Heart right ventricle (tissue), 16 donors: ENCODE data around the gene IRX2. TPM values are rescaled to one million over a fixed set of nuclear protein-coding genes. Genes with fewer than 3 reads are reported as not detected.

Experiments
- ATAC-seq, 8 donors: fragments of 200-7000 bp; cut with Tn5 transposase; one replicate each; pipeline ENCODE4 v1.9.1; 2020; ENCODE audit warnings: mild to moderate bottlenecking in 8 of 8, moderate library complexity in 8 of 8, moderate number of reproducible peaks in 1 of 8
- DNase-seq, 2 donors: peaks; one replicate each; pipeline ENCODE4 v3.0.0-alpha.2; 2020
- H3K27ac ChIP-seq, 10 donors: fragments of 200-600 bp; sonication (generic) in 2 of 10; one replicate each; pipeline versions ENCODE4 v1.5.0 to v1.8.0; 2020 to 2022; ENCODE audit warnings: mild to moderate bottlenecking in 3 of 10
- H3K27me3 ChIP-seq, 7 donors: fragments of 200-600 bp; one replicate each; pipeline ENCODE4 v1.8.0; 2021 to 2022; ENCODE audit warnings: mild to moderate bottlenecking in 2 of 7
- H3K36me3 ChIP-seq, 9 donors: fragments of 200-600 bp; sonication (generic) in 1 of 9; one replicate each; pipeline versions ENCODE4 v1.5.0 to v1.8.0; 2020 to 2022; ENCODE audit warnings: mild to moderate bottlenecking in 2 of 9
- H3K4me1 ChIP-seq, 9 donors: fragments of 200-600 bp; sonication (generic) in 1 of 9; one replicate each; pipeline versions ENCODE4 v1.5.0 to v1.8.0; 2020 to 2022; ENCODE audit warnings: mild to moderate bottlenecking in 4 of 9
- H3K4me3 ChIP-seq, 10 donors: fragments of 200-600 bp; sonication (generic) in 2 of 10; one replicate each; pipeline versions ENCODE4 v1.5.0 to v1.8.0; 2020 to 2022; ENCODE audit warnings: mild to moderate bottlenecking in 7 of 10, moderate library complexity in 2 of 10
- H3K9me3 ChIP-seq, 11 donors: fragments of 200-600 bp in 10 of 11; sonication (generic) in 2 of 11; one replicate each; pipeline versions ENCODE4 v1.5.0 to v1.8.0; 2013 to 2022; ENCODE audit warnings: mild to moderate bottlenecking in 2 of 11, control low read depth in 1 of 11, moderate library complexity in 1 of 11
- WGBS, 2 donors: extraction: QIAGEN DNeasy Blood & Tissue Kit; methylation state at CpG; one replicate each; pipeline ENCODE4 v1.1.7; 2013; ENCODE audit warnings: inconsistent platforms in 1 of 2; 5-methylcytosine and 5-hydroxymethylcytosine counted together
- intact Hi-C, 10 donors: fragments of 100-400 bp; cut with DNase I; formaldehyde crosslinking; loops; one replicate each; pipeline versions ENCODE4 v1.11.1 to v1.14.2; 2022
- polyA plus RNA-seq, 2 donors: library from polyadenylated mRNA; stranded (reverse); fragments of 200-250 nt; gene quantifications; one replicate each; pipeline ENCODE4 v1.2.3, GENCODE V29; 2013
- total RNA-seq, 10 donors: library from RNA; stranded (reverse); fragmentation: NEBNext Ultra II Directional in 3 of 10; extraction: Animal tissue kit (Norgen Biotek cat#: 25700) in 3 of 10; gene quantifications; one replicate each; pipeline versions ENCODE4 v1.2.1 to v1.2.4, GENCODE V29; 2021 to 2023
- TF ChIP-seq, protein P1 (sequence below), 9 donors: fragments of 200-600 bp; sonication (generic) in 2 of 9; IDR thresholded peaks; one replicate each; pipeline versions ENCODE4 v1.5.0 to v1.8.0; 2021 to 2022; ENCODE audit warnings: antibody characterized with exemption in 9 of 9, mild to moderate bottlenecking in 5 of 9, moderate library complexity in 1 of 9
- donor health status: Arrhythmogenic right ventricular cardiomyopathy.
- donor health status: ischemic (EF 13 %, LVEDD 7.1; RV severe dilation, severe dysfunction).
- donor health status: healthy with polysubstance abuse.
- donor health status: DM: no; HTN: yes; CAD: no.
- donor health status: DM: no; HTN: no; CAD: no.
- donor health status: ischemic (EF 25% LVEDD 6.9; RV normal size, moderate dysfunction).
- donor health status: ischemic (EF 25% LVEDD 5.7; RV mildly dilated, moderate dysfunction).
- donor health status: healthy.
- donor health status: DM: yes; HTN: yes; CAD: no.
- donor health status: Ischemic cardiomyopathy.
- donor health status: ischemic (EF 35%, LVEDD 5.7; RV mildly dilated, moderate dysfunction).
- donor health status: nonischemic (EF 11% LVEDD 7.7; RV severe dilation, severe dysfunction).
- donor health status: DM: yes; HTN: yes; CAD: no.
- donor health status: PGD.
- donor health status: ischemic (EF 29% LVEDD 5.4; RV normal size, mild dysfunction).
- donor health status: nonischemic (EF 23%, LVEDD 6.1; RV moderate dilation, normal function).

The IRX2 gene
- total and polyA plus RNA-seq, 12 donors: 0.09 to 6.4 (median 1.3) TPM

- ATAC-seq (no peak), DNase-seq (no peak)
- no peaks in the 10 kb centered on the region for H3K4me1 ChIP-seq
- H3K27ac ChIP-seq: no peak overlapping the region
- WGBS, 2 donors: 93 to 94% methylated on average over 17 of the region's 17 CpGs
- intact Hi-C loops: loop anchor here in 1 of 10 donors (10.0 kb wide), 1 partner anchor 635 kb away; no protein-coding TSS in a partner anchor
- H3K9me3 ChIP-seq: no peaks in the 10 kb centered on the region
- H3K36me3 ChIP-seq: no peaks in the 10 kb centered on the region
- TF ChIP-seq, protein P1, sequence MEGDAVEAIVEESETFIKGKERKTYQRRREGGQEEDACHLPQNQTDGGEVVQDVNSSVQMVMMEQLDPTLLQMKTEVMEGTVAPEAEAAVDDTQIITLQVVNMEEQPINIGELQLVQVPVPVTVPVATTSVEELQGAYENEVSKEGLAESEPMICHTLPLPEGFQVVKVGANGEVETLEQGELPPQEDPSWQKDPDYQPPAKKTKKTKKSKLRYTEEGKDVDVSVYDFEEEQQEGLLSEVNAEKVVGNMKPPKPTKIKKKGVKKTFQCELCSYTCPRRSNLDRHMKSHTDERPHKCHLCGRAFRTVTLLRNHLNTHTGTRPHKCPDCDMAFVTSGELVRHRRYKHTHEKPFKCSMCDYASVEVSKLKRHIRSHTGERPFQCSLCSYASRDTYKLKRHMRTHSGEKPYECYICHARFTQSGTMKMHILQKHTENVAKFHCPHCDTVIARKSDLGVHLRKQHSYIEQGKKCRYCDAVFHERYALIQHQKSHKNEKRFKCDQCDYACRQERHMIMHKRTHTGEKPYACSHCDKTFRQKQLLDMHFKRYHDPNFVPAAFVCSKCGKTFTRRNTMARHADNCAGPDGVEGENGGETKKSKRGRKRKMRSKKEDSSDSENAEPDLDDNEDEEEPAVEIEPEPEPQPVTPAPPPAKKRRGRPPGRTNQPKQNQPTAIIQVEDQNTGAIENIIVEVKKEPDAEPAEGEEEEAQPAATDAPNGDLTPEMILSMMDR (IDR thresholded peaks at IDR 0.05): no peak
- no peak overlapping the region for H3K4me3 ChIP-seq
- peaks cover 0 to 23% (median 10%) of the 10 kb centered on the region in 7 donors for H3K27me3 ChIP-seq
Measured at GRCh38 chr5:2699686-2700085, 51.8 kb downstream of the IRX2 start.

DNA sequence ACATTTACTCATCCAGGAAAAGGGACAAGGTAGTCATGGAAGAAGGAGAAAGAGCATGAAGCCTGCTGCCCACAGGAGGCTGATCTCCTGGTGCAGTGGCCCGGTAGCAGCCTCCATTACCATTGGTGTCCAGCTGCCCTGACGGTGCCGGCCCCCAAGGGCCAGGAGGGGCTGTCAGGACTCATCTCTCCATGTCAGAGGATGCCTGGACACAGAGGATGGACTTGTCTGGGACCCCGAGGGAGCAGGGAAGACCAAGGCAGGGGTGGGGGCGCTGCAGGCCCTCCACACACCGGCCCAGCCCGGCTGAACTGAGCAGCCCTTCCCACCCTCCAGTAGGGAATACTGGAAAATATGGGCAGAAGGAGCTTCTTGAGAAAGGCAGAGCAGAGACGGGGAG, 52.2 kb downstream of the IRX2 start:
- intact Hi-C loops: no loop called here
- Histone ChIP-seq H3K4me1 (no peaks in the 10 kb centered on the region), H3K4me3 (no peak overlapping the region), H3K9me3 (no peaks in the 10 kb centered on the region), H3K36me3 (no peaks in the 10 kb centered on the region), H3K27me3 (peaks cover 0 to 19% (median 10%) of the 10 kb centered on the region in 7 donors), H3K27ac (no peak overlapping the region)
- DNase-seq (no peak), ATAC-seq (no peak)
- 80 to 91% methylated on average over 8 of the region's 8 CpGs for WGBS, 2 donors
- TF ChIP-seq, protein P1 (IDR thresholded peaks at IDR 0.05): no peak

- WGBS, 2 donors: 71 to 76% methylated on average over 13 of the region's 13 CpGs
Measured at GRCh38 chr5:2698581-2698980, 52.9 kb downstream of the IRX2 start.

DNA sequence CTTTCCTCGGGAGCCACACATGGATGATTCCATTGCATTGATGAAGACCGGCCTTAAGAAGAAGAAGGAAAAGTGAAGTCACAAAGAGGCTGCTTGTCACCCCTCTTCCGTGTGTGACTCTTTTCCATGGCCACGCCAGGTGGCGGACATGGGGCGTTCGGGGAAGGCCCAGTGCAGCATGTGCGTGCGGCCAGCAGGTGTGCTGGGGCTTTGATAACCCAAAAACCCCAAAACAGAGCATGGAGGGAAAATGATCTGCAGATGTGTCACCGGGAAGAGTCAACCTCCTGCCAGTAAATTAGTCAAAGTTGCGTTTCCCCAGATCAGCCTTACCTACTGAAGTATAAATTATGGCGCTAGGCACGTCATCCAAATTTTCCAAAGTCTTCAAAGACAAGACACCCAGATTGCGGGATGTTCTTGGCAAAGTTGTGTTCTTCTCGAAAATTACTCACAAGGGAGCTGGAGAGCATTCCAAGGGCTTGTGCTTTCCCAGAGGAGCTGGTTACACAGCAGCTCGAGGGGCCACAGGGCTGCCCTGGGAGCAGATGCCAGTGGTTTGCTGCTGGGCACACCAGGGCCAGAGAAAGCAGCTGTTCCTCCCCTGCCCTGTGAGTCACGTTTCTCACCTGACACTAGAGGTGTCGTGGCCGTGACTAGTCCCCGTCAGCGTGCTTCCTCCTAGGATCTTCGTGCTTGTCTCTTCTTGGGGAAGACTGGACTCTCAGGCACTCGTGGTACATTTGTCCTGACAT, 53.9 kb downstream of the IRX2 start:
- Histone ChIP-seq H3K4me1 (no peaks in the 10 kb centered on the region), H3K4me3 (no peak overlapping the region), H3K27me3 (peaks cover 0 to 15% (median 5%) of the 10 kb centered on the region in 7 donors), H3K27ac (no peak overlapping the region), H3K36me3 (no peaks in the 10 kb centered on the region), H3K9me3 (peaks cover 0 to under 1% (median 0%) of the 10 kb centered on the region in 11 donors)
- TF ChIP-seq, protein P1 (IDR thresholded peaks at IDR 0.05): no peak
- WGBS, 2 donors: 84 to 85% methylated on average over 23 of the region's 23 CpGs
- intact Hi-C loops: no loop called here
- no peak for ATAC-seq
- no peak for DNase-seq

More at GRCh38 chr5:2698581-2698980, 52.9 kb downstream of the IRX2 start:
- no peak overlapping the region for H3K27ac ChIP-seq
- ATAC-seq: no peak
- peaks cover 0 to 19% (median 8%) of the 10 kb centered on the region in 7 donors for H3K27me3 ChIP-seq
- no peaks in the 10 kb centered on the region for H3K9me3 ChIP-seq
- no peak overlapping the region for H3K4me3 ChIP-seq
- intact Hi-C loops: no loop called here
- TF ChIP-seq, protein P1 (IDR thresholded peaks at IDR 0.05): no peak
- no peaks in the 10 kb centered on the region for H3K4me1 ChIP-seq
- H3K36me3 ChIP-seq: no peaks in the 10 kb centered on the region
- no peak for DNase-seq
